Measurements from ENCODE around the gene FOXO6.

GRCh38 chr1:41356752-41357151, 4.5 kb upstream of the FOXO6 start:
- no peak for TF ChIP-seq TARDBP (IDR thresholded peaks at IDR 0.05)
- no peak for TF ChIP-seq ELF4 (IDR thresholded peaks at IDR 0.05)
- no peak for TF ChIP-seq SUZ12 (IDR thresholded peaks at IDR 0.05)
- no peak for TF ChIP-seq NFRKB (IDR thresholded peaks at IDR 0.05)
- TF ChIP-seq SP1 (IDR thresholded peaks at IDR 0.05): no peak
- no peak for TF ChIP-seq ARNT (IDR thresholded peaks at IDR 0.05)

Data from HEK293T (cell line).